ENCODE data around the gene PDE7B. TPM values are rescaled to one million over a fixed set of nuclear protein-coding genes. Genes with fewer than 3 reads are reported as not detected.

Gene PDE7B
- total RNA-seq, 1 donor from 2014 or later, result 1.0 TPM

DNA sequence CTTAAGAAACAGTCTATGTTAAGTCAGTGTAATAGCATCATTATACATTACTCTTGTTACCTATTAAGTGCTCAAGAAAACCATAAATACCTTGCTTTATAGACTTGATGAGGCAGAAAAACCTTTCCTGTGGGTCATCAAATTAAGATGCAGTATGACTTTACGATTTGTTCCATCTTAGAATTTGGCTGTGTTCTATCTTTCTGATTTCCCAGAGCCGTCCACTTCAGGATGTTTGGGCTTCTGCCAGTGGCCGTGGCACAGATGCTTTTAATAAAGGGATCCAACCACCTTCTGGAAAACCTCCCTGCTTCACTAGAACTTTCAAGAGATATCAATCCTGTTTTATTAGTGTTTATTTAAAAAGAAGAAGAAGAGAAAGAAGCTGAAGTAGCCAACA is 71.2 kb downstream of the PDE7B start:
- DNase-seq (ENCODE audit: low read depth), result peak; percentile 47

DNA sequence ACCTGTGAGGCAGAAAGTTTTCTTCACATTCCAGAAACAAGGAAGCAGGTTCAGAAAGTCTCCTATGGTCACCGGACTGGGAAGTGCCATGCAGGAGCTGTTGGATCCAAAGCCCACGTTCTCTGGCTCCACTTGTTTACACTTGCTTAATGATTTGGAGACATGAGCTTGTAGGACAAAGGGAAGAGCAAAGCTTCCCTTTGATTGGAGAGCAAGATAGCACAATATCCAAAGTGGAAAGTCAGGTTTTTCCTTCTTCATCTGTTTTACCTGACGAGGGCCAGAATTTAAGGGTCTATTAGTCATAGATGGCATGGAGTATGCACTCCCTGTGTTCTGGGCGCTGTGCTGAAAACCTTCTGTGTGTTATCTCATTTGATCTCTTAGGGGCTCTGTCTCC is 81.2 kb downstream of the PDE7B start:
- DNase-seq (ENCODE audit: low read depth), result no peak

DNA sequence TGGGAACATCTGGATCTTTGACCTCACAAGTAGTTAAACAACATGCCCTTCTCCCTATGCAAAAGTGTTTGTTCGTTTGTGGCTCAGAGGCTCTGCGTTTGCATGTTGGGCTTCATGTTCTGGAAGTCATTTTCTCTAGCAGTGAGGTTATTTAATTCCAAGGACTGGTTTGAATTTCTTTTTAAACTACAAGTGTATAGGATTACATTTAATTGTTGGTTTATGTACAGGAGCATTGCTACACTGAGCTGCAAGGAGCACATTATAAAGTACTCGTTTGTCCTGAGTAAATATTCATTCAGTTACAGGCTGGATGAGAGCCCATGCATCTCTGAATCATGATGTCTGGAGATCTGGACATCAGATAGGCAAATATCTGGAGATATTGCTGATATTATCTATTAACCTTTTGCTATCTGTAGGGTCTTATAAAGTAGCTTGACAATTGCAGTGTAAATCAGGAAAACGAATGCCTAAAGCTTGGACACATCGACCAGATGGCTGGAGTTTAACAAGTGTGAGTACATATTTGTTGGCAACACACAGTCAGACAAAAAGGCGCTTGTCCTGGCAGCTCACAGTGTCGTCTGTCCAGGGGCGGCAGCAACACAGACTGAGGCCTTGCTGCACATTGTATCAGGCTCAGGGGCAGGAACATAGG is 84.6 kb downstream of the PDE7B start:
- no peak for DNase-seq (ENCODE audit: low read depth)

DNA sequence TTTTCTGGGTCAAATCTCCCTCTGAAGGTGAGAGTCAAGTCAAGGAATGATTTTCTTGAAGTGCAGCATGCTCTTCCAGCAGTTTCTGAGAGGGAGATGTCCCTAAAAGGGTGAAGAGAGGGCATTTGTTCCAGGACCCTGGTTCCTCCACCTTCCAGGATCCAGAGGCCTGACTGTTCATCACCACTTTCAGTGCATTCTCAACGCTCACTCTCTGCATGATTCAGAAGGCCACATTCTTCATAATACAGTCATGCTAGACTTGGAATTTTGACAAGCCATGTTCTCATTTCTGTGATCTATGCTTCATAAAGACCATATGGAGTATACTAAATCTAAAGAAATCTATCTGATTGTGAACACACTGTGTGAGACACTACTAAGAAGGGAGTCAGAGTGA is 85.1 kb downstream of the PDE7B start:
- DNase-seq (ENCODE audit: low read depth), result peak; percentile 59

DNA sequence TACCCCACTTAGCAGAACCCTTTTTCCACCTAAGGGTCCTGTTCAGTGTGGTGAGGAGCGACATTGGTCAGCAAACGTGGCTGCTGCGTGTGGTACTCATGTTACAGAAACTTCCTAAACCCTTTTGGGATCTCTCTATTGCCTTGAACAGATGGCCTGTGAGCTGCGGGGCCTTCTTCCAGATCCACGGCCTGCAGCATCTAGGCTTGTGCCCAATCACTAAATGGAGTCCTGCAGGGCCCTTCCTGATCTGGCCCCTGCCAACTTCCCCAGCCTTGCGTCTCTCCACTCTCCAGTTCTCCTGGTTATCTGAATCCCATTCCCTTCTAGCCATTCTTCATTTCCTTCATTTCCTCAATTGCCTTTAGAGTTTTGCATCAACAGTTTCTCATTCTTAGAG is 85.6 kb downstream of the PDE7B start:
- DNase-seq (ENCODE audit: low read depth), result no peak

DNA sequence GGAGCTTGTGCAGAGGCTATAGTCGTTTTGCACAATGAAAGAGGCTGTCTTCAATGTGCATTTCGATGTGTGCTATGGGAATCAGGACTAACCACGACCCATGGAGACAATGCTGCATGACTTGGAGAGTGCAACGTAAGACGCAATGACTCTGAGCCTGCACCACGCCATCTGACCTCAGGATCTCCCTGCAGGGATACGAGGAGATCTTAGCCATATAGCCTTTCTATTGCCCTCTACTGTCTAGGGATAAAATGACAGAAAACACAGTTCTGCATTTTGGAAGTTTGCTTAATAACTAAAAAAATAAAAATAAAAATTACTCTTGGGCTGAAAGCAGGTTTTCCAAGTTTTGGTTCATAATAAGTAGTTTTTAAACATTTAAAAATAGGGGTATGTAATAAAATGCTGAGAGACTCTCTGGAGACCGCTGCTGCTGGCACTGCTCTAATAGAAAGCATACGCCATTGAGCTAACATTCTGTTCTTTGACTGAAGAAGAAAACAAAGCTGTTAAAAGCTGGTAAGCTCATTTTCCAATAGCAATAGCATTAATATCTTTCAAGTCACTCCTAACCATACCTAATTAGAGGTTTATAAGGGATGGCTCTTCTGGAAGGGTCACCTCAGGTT is 87.2 kb downstream of the PDE7B start:
- DNase-seq (ENCODE audit: low read depth), result peak; percentile 38

DNA sequence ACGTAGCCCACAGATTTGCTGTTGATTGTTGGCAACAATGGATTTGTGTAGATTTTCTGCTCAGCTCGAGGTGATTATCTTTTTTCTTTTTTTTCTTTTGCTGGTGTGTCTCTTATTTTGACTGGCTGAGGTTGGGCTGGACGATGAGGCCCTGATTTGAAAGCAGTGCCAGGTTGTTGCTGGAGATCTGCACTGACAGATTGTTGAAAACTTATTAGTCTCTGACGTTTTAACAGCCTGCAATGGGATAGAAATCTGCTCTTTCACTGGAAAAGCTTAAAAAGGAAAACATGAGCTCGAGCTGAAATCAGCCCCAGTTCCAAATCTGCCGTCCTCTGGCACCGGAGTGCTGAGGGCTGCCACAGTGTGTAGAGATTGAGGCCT is 87.7 kb downstream of the PDE7B start:
- DNase-seq (ENCODE audit: low read depth), result no peak

DNA sequence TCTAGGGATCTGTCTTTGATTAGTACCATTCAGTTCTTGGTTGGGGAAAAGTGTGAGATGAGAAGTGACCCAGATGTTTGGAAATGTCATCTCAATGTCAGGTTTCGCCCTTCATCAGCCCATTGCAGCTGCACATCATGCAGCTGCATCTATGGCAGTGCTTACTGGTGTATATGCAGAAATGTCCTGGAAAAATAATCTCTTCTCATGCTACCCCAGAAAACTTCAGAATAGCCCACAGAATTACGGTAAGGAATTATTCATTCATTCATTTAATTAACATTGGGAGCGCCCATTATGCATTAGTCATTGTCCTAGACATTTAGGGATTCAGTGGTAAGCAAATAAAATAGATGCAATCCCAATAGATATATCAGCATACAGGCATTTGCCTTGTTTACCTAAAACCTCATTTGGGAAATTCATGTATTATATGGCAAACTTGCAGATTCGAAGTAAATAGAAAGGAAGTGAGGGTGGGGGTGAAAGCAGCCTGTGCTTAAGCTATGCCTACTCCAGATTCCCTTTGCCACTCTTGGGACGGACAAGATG is 89.2 kb downstream of the PDE7B start:
- no peak for DNase-seq (ENCODE audit: low read depth)

DNA sequence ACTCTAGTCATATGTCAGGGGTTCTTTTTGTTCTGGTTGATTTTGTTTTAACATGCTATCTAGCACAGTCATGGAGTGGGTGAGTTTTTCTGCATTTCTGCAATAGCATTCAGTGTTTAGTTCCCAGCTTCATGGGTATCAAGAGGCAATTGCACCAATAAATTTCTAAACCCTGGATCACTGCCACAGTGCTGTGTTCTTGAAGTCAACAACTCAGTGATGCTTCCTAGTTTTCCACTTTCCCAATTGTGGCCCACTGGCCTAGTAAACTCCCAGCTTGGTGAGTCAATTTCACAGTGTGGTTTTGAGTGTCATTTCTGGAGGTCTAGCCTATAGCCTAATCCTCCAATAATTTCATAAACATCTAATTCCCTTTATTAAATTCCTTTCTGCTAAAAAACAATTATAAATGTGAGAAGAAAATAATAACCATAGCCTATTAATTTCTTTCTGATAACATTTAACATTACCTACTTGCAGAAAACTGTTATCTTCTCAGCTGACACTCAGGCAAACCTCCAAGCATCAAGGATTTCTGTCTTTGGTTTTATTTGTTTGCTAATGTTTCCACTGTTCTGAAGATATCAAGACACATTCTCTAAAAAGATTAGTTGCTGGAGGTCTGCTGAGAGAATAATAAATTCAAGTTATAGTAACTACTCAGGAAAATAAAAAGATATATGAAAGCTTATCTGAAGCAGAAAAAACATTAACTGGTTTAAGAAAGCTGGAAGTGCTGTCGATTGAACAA is 89.9 kb downstream of the PDE7B start:
- DNase-seq (ENCODE audit: low read depth), result no peak

DNA sequence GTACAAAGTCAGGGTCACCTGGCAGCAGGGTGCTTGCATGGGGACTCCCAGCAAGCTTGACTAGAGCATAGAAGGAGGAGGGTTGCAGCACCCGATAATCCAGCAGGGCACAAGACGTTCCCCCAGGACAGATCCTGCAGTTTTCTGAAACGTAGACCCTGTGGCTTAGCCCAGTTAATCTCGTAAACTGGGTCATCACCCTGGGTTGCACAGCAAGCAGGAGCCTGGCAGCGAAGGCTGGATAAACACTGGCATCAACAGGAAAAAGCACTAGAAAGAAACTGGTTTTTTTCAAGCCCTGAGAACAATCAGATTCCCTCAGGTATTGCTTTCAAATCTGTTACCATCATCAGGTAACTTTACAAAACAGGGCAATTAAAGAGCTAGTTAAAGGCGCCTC is 92.6 kb downstream of the PDE7B start:
- DNase-seq (ENCODE audit: low read depth), result no peak

DNA sequence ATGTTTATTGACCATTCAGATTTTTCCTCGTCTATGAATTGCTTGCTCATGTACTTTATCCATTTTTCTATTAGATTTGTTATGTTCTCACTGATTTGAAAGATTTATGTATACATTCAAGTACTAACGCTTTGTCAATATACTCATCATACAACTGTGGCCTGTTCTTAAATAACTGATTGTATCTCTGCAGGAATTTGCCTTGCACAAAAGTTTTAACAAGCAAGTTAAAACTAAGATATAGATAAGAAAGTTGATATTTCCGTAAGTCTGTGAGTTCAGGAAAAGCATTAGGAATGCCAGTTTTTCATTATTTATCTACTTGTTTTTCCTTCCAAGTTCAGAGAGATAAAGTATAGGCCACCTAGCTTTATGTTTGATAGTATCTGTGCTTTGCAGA is 95.2 kb downstream of the PDE7B start:
- DNase-seq (ENCODE audit: low read depth), result no peak

DNA sequence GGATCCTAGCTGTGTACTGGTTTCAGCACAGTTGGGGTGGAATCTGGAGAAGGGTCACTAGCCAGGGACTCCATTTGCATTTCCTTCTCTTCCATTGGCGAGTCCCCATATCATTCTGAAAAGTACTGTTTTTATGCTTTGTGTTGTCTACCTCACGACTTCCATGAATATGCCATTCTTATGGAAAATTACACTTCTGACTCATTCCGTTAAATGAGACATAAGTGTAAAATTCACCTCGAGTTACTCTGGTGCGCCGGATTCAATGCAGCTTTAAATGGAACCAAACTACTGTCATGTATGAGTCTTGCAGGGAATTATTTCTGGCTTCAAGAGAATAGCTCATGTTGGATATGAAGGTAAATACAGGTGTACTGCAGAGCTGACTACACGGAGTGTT is 99.2 kb downstream of the PDE7B start:
- no peak for DNase-seq (ENCODE audit: low read depth)

DNA sequence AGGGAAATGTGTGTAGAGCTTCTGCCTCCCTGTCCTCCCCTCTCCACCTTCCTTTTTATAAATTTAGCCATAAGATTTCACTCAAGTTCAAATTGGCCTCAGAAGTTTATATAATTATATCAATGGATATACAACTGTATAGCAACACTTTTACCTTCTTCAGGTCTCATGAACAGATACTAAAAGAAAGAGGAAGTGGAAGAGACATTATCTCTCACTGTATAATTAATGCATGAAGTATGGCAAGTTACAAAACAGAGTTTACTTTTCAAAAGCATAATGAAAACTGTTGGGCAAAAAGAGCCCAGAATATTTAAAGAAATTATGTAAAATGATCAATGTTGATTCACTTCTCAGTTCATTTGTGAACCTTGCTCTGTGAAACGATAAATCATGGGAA is 99.7 kb downstream of the PDE7B start:
- DNase-seq (ENCODE audit: low read depth), result no peak

DNA sequence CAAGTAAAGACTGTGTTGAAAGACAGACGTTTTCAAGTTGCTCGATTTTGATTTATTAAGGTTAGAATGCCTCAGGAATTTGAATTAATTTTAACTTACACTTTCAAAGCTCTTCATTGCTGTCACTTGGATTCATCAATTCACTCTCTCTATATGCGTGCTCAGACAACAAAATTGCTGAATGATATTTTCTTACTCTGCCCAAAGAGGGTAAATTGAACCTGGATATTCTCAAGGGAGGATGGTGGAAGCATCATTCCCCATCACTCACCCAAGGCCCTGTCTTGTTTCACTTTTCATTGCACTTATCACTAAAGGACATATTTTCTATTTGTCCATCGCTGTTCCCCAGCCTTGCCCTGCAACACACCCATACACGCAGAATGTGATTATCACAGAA is 102.3 kb downstream of the PDE7B start:
- DNase-seq (ENCODE audit: low read depth), result no peak

DNA sequence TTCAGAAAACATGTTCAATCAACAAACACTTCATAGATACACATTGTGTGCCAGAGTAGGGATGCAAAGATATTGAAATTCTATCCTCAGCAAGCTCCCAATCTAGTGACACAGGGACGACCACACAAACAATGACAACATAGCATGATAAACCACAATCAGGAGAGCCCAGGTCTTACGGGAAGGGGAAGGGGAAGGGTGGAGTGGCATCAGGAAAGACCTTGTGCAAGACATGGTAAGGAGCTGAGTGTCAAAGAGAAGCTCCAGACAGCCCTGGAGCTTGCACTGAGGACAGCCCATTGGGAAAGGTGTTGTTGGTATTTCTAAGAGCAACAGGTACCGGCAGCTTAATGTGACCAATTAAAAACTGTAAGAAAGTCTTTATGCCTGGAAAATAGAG is 103.6 kb downstream of the PDE7B start:
- no peak for DNase-seq (ENCODE audit: low read depth)

DNA sequence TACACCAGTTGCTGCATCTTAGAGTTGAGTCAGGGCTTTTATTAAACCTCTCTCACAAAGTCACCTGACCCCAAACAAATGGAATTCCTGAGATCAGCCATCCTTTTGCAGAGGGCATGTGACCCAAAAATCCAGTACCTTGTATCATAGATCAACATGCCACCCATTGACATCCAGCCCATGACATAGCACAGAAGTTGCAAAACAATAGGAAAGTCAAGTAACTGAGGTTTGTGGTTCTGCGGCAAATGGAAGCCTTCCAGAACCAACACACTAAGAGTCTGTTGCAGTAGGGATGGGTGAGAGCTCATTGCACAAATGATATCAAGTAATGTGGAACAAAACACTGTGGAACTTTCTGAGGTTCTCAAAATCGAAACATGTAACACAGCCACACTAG is 111.2 kb downstream of the PDE7B start:
- peak; percentile 90 for DNase-seq (ENCODE audit: low read depth)

DNA sequence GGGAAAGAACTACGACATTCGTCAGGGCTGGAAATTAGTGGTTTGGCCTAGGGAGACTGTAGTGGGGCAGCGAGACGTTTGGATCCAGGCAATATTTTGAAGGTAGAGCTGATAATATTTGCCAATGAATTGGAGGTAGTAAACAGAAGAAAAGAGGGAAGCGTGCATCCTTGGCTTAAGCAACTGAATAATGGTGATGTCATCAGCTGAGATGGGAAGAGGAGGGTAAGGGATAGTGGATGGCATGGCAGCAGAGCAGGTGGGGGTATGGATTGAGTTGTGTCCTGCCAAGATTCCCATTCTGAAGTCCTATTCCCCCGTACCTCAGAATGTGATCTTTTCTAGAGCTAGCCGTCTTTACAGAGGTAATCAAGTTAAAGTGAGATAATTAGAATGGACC is 119.2 kb downstream of the PDE7B start:
- no peak for DNase-seq (ENCODE audit: low read depth)

DNA sequence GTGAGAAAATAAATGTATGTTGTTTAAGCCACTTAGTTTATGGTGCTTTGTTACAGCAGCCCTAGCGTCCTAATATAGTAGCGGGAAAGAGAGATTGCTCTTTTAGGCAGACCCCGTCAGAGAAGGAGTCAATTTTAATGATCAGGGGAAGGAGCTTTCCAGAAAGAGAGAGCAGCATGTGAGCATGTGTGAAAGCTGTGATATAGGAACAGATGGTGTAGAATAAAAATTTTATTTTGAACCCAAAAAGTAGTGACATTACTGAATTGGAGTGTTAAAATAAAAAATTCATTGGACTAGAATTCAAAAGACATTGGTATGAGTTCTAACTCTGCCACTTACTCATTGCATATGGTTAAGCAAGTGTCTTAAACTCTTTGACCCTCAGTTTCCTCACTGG is 119.8 kb downstream of the PDE7B start:
- DNase-seq (ENCODE audit: low read depth), result no peak

DNA sequence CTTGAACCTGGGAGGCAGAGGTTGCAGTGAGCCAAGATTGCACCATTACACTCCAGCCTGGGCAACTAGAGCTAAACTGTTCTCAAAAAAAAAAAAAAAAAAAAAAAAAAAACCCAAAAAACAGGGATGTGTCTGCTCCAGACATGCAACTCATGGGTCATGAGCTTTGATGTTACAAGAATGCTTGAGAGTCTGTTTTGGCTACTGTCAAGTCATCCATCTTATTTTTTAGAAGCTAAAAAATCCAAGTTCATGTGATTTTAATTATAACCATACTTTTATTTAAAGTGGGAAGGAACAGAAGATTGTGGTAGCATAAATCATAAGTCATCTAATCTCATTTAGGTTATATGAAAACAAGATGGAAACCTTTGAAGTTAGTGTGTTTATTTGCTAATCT is 120.6 kb downstream of the PDE7B start:
- no peak for DNase-seq (ENCODE audit: low read depth)

DNA sequence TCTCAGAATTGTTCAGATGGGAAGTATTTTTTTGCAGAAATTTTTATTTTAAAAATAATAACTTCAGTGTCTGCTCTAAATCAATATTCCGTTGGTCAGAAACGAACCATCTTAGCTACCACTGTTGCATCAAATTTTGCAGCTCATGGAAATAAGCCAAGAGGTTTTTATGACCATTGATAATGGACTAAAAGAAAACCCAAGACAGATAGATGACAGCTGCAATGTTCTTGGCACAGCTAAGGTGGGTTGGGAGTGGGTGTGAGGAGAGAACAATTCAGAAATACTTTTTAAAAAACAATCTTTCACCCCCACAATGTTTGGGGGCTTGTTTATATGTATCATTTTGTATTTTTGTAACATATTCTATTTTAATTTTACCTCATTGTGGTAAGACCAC is 121.1 kb downstream of the PDE7B start:
- DNase-seq (ENCODE audit: low read depth), result peak; percentile 30

DNA sequence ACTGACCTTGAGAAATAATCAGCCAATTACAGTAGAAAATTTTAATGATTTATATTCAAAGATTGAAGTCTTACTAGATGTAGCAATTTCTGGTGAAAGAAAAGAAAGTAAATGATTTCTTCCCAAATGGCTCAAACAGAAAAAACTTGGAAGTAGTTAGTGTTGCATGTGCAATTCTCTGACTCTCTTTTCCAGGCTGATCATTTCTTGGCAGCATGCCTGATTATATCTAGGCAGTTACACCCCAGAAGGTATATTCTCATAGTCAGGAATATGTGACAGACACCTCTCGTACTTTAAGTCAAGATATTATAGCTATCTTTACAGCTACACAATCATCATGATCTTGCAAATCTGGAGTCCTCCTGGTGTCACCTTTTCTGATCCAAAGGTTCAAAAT is 122.9 kb downstream of the PDE7B start:
- DNase-seq (ENCODE audit: low read depth), result no peak

DNA sequence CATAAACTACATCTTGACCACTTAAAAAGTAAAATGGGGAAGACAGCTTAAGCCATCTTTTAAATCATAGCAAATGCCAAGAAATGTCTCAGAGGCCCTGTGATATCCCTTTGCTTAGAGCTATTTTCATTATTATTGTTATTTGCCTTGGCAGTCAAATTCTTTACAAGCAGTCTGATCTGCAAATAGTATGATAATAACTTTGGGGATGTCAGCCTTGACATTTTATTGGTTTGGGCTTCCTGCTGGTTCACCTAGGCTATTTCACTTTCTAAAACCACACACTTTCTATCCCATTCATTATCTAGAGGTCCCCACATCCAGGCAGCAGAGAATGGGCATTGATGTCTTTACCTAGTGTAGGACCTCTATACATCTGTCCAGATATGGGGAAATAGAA is 125.1 kb downstream of the PDE7B start:
- DNase-seq (ENCODE audit: low read depth), result no peak

DNA sequence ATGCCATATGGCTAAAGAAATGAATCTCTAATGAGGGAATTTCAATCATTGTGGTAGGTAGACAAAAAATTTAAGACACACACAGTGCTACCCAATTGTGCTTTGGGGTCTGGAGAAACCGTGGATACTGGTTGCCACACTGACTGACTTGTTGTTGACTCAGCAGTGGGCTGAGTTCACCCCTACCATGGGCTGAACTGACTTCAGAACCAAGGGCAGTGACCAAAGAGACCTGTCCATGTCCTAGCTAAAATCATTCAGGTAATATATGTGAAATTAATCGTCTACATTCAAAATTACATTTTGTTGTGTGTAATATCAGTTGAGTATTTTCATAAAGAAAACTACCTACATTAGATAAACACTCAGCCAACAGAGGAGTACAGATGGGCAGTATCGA is 131.6 kb downstream of the PDE7B start:
- DNase-seq (ENCODE audit: low read depth), result no peak
